ENCODE results near the gene CDC42EP4. TPM values are rescaled to one million over a fixed set of nuclear protein-coding genes. Genes with fewer than 3 reads are reported as not detected.

CDC42EP4 gene
- total and polyA plus RNA-seq, 2 experiments from 2014 or later = 4.4 to 19.9 TPM

GRCh38 chr17:73240561-73240960 lies 71.2 kb downstream of the CDC42EP4 start:
- H3K36me3 Mint-ChIP-seq (ENCODE audit: low read depth) = peaks cover 42% of the 10 kb centered on the region
- Histone ChIP-seq H3K4me3 (no peak overlapping the region), H3F3A (replicated peaks; ENCODE audit: low read depth) (no peaks in the 10 kb centered on the region; the same call in 1 of the 2 replicates), H3K4me1 (ENCODE audit: insufficient read depth) (no peaks in the 10 kb centered on the region), H4K20me1 (replicated peaks; ENCODE audit: insufficient read depth) (peaks cover 2% of the 10 kb centered on the region), H3K27me3 (ENCODE audit: insufficient read depth) (no peaks in the 10 kb centered on the region), H2AFZ (no peak overlapping the region), H3K4me2 (no peak overlapping the region), H3K36me3 (ENCODE audit: insufficient read depth) (peaks cover 36% of the 10 kb centered on the region), H3K27ac (ENCODE audit: low read depth) (no peak overlapping the region), H3K79me2 (replicated peaks; ENCODE audit: insufficient read depth) (peaks cover 52% of the 10 kb centered on the region), H3K9me2 (ENCODE audit: insufficient read depth) (no peaks in the 10 kb centered on the region)
- H3K4me1 Mint-ChIP-seq = no peaks in the 10 kb centered on the region
- no peaks in the 10 kb centered on the region for H3K27me3 Mint-ChIP-seq (ENCODE audit: insufficient read depth, low read depth, poor library complexity)
- no peak overlapping the region for H3K4me3 Mint-ChIP-seq
- DNase-seq (ENCODE audit: low spot score) (no peak), ATAC-seq (no peak)
- TF ChIP-seq, protein P1, sequence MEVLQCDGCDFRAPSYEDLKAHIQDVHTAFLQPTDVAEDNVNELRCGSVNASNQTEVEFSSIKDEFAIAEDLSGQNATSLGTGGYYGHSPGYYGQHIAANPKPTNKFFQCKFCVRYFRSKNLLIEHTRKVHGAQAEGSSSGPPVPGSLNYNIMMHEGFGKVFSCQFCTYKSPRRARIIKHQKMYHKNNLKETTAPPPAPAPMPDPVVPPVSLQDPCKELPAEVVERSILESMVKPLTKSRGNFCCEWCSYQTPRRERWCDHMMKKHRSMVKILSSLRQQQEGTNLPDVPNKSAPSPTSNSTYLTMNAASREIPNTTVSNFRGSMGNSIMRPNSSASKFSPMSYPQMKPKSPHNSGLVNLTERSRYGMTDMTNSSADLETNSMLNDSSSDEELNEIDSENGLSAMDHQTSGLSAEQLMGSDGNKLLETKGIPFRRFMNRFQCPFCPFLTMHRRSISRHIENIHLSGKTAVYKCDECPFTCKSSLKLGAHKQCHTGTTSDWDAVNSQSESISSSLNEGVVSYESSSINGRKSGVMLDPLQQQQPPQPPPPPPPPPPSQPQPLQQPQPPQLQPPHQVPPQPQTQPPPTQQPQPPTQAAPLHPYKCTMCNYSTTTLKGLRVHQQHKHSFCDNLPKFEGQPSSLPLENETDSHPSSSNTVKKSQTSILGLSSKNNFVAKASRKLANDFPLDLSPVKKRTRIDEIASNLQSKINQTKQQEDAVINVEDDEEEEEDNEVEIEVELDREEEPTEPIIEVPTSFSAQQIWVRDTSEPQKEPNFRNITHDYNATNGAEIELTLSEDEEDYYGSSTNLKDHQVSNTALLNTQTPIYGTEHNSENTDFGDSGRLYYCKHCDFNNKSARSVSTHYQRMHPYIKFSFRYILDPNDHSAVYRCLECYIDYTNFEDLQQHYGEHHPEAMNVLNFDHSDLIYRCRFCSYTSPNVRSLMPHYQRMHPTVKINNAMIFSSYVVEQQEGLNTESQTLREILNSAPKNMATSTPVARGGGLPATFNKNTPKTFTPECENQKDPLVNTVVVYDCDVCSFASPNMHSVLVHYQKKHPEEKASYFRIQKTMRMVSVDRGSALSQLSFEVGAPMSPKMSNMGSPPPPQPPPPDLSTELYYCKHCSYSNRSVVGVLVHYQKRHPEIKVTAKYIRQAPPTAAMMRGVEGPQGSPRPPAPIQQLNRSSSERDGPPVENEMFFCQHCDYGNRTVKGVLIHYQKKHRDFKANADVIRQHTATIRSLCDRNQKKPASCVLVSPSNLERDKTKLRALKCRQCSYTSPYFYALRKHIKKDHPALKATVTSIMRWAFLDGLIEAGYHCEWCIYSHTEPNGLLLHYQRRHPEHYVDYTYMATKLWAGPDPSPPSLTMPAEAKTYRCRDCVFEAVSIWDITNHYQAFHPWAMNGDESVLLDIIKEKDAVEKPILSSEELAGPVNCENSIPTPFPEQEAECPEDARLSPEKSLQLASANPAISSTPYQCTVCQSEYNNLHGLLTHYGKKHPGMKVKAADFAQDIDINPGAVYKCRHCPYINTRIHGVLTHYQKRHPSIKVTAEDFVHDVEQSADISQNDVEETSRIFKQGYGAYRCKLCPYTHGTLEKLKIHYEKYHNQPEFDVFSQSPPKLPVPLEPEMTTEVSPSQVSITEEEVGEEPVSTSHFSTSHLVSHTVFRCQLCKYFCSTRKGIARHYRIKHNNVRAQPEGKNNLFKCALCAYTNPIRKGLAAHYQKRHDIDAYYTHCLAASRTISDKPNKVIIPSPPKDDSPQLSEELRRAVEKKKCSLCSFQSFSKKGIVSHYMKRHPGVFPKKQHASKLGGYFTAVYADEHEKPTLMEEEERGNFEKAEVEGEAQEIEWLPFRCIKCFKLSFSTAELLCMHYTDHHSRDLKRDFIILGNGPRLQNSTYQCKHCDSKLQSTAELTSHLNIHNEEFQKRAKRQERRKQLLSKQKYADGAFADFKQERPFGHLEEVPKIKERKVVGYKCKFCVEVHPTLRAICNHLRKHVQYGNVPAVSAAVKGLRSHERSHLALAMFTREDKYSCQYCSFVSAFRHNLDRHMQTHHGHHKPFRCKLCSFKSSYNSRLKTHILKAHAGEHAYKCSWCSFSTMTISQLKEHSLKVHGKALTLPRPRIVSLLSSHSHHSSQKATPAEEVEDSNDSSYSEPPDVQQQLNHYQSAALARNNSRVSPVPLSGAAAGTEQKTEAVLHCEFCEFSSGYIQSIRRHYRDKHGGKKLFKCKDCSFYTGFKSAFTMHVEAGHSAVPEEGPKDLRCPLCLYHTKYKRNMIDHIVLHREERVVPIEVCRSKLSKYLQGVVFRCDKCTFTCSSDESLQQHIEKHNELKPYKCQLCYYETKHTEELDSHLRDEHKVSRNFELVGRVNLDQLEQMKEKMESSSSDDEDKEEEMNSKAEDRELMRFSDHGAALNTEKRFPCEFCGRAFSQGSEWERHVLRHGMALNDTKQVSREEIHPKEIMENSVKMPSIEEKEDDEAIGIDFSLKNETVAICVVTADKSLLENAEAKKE (CRISPR knock-in tag; IDR thresholded peaks at IDR 0.05) = no peak
- TF ChIP-seq NANOG (IDR thresholded peaks at IDR 0.05; ENCODE audit: borderline replicate concordance) (no peak), EZH2phosphoT487 (IDR thresholded peaks at IDR 0.05; ENCODE audit: unreplicated experiment) (no peak), CREB1 (CRISPR knock-in tag; IDR thresholded peaks at IDR 0.05; ENCODE audit: low read depth) (no peak), POLR2AphosphoS5 (IDR thresholded peaks at IDR 0.05; ENCODE audit: low read depth) (no peak), EZH2 (IDR thresholded peaks at IDR 0.05; ENCODE audit: low read depth, unreplicated experiment) (no peak), ZNF331 (CRISPR knock-in tag; IDR thresholded peaks at IDR 0.05; ENCODE audit: low read depth) (no peak), CTCF (conservative IDR thresholded peaks at IDR 0.05; ENCODE audit: low read depth in 2 of 2) (no peak), STAT1 (IDR thresholded peaks at IDR 0.05; ENCODE audit: unreplicated experiment) (no peak), ZNF114 (CRISPR knock-in tag; IDR thresholded peaks at IDR 0.05) (no peak), JUNB (IDR thresholded peaks at IDR 0.05; ENCODE audit: unreplicated experiment) (no peak)
- TF ChIP-seq, protein P2, sequence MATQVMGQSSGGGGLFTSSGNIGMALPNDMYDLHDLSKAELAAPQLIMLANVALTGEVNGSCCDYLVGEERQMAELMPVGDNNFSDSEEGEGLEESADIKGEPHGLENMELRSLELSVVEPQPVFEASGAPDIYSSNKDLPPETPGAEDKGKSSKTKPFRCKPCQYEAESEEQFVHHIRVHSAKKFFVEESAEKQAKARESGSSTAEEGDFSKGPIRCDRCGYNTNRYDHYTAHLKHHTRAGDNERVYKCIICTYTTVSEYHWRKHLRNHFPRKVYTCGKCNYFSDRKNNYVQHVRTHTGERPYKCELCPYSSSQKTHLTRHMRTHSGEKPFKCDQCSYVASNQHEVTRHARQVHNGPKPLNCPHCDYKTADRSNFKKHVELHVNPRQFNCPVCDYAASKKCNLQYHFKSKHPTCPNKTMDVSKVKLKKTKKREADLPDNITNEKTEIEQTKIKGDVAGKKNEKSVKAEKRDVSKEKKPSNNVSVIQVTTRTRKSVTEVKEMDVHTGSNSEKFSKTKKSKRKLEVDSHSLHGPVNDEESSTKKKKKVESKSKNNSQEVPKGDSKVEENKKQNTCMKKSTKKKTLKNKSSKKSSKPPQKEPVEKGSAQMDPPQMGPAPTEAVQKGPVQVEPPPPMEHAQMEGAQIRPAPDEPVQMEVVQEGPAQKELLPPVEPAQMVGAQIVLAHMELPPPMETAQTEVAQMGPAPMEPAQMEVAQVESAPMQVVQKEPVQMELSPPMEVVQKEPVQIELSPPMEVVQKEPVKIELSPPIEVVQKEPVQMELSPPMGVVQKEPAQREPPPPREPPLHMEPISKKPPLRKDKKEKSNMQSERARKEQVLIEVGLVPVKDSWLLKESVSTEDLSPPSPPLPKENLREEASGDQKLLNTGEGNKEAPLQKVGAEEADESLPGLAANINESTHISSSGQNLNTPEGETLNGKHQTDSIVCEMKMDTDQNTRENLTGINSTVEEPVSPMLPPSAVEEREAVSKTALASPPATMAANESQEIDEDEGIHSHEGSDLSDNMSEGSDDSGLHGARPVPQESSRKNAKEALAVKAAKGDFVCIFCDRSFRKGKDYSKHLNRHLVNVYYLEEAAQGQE (IDR thresholded peaks at IDR 0.05; ENCODE audit: unreplicated experiment) = no peak
- TF ChIP-seq, protein P3, sequence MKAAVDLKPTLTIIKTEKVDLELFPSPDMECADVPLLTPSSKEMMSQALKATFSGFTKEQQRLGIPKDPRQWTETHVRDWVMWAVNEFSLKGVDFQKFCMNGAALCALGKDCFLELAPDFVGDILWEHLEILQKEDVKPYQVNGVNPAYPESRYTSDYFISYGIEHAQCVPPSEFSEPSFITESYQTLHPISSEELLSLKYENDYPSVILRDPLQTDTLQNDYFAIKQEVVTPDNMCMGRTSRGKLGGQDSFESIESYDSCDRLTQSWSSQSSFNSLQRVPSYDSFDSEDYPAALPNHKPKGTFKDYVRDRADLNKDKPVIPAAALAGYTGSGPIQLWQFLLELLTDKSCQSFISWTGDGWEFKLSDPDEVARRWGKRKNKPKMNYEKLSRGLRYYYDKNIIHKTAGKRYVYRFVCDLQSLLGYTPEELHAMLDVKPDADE (IDR thresholded peaks at IDR 0.05) = no peak
- no peaks in the 10 kb centered on the region for H3K9me3 Mint-ChIP-seq
- no peak overlapping the region for H3K27ac Mint-ChIP-seq
